ENCODE measurements around the gene ATG10.

DNA sequence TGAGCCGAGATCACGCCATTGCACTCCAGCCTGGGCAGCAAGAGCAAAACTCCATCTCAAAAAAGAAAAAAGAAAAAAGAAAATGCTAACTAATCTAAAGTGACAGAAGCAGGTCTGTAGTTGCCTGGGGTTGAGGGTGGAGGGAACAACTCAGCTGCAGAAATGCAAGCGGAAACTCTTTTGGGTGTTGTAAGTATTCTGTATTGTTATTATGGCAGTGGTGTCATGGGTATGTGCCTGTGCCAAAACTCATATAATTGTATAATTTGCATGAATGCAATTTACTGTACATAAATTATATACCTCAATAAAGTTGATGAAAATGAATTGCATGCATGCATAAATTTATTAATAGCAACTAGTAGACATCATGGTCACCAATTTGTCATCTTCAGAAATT lies 329.4 kb downstream of the ATG10 start:
- TF ChIP-seq, protein P1, sequence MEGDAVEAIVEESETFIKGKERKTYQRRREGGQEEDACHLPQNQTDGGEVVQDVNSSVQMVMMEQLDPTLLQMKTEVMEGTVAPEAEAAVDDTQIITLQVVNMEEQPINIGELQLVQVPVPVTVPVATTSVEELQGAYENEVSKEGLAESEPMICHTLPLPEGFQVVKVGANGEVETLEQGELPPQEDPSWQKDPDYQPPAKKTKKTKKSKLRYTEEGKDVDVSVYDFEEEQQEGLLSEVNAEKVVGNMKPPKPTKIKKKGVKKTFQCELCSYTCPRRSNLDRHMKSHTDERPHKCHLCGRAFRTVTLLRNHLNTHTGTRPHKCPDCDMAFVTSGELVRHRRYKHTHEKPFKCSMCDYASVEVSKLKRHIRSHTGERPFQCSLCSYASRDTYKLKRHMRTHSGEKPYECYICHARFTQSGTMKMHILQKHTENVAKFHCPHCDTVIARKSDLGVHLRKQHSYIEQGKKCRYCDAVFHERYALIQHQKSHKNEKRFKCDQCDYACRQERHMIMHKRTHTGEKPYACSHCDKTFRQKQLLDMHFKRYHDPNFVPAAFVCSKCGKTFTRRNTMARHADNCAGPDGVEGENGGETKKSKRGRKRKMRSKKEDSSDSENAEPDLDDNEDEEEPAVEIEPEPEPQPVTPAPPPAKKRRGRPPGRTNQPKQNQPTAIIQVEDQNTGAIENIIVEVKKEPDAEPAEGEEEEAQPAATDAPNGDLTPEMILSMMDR (IDR thresholded peaks at IDR 0.05): no peak
- no peak for TF ChIP-seq ZFX (IDR thresholded peaks at IDR 0.05; ENCODE audit: borderline replicate concordance)

Data from 22Rv1 (cell line).